ENCODE data around the gene ZBTB20.

DNA sequence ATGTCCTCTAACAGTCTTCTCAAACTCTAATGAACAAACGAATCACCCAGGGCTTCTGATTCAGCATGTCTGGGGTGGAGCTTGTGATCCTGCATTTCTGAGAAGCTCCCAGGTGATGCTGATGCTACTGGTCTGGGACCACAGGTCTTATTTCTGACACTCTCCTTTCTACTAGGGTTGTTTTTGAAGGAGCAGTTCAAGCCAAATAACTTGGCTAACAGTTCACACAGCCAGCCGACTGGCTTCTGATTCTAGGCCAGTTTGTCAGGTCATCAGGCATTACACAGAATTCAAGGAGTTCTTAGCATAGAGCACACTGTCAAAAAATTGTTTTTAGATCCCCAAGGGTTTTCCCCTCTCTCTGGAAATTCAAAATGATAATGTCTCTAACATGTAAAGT lies 752.5 kb downstream of the ZBTB20 start:
- TF ChIP-seq, protein P1, sequence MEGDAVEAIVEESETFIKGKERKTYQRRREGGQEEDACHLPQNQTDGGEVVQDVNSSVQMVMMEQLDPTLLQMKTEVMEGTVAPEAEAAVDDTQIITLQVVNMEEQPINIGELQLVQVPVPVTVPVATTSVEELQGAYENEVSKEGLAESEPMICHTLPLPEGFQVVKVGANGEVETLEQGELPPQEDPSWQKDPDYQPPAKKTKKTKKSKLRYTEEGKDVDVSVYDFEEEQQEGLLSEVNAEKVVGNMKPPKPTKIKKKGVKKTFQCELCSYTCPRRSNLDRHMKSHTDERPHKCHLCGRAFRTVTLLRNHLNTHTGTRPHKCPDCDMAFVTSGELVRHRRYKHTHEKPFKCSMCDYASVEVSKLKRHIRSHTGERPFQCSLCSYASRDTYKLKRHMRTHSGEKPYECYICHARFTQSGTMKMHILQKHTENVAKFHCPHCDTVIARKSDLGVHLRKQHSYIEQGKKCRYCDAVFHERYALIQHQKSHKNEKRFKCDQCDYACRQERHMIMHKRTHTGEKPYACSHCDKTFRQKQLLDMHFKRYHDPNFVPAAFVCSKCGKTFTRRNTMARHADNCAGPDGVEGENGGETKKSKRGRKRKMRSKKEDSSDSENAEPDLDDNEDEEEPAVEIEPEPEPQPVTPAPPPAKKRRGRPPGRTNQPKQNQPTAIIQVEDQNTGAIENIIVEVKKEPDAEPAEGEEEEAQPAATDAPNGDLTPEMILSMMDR (IDR thresholded peaks at IDR 0.05) = no peak
- no peak for TF ChIP-seq POLR2A (IDR thresholded peaks at IDR 0.05)
